GM19240 (cell line): ENCODE data around the gene COX6A2.
A peak's percentile ranks its signal among the peaks of the same experiment; 100 is the strongest.
"Not testable (repeated sequence)": the region's sequence is repeated elsewhere in the genome, so short reads cannot be mapped to it uniquely, and the experiment has no call there.

Experiments used
- DNase-seq: peaks from one replicate; pipeline ENCODE4 v3.0.0; 2011; ENCODE audit warnings: low spot score; ENCODE audit not compliant: insufficient read length

COX6A2 gene

DNA sequence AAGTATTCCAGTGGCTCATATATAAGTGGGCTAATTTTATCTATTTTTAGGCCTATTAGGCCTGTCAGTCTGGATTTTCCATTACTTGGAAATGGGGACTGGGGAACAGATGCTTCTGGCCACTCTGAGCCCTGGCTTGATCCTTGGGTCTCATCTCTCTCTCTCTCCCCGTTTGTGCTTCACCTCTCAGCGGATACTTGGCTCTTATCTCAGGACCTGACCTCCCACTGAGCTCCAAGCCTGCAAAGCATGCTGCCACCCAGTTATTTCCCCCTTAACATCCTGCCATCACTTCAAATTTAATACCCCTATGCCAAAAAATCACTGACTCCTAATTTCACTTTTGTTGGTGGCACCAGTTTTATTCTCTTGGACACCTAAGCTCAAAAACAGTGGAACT, 10.3 kb upstream of the COX6A2 start:
- DNase-seq = no peak

DNA sequence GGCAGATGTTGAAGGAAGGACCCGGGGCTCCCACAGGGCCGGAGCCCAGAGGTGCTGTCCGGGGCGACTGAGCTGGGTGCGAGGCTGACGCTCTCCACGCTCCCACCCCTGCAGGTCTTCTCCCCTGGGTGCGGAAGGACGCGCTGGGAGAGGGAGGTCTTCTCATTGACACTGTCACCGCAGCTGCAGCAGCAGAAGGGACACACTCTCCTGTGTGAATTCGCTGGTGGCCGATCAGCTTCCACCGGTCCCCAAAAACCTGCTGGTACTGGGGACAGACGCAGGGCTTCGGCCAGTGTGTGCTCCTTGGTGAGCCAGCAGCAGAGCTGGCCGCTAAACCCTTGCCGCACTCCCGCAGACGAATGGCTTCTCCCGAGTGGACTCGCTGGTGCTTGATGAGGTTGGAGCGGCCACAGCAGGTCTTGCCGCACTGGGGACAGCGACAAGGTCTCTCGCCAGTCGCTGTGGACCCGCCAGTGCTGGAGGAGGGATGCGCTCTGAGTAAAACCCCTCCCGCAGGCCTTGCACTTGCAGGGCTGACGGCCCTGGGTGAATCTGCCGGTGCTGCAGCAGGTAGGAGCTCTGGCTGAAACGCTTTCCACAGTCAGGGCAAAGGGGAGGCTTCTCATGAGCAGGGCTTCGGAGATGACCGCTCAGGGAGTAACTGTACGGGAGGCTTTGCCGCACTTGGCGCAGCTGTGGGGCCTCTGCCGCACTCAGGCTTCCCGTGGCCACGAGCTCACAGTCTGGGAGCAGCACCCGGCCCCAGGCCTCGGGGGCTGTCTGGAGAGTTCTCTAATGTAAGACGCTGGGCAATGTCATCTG, 8.3 kb upstream of the COX6A2 start:
- no peak for DNase-seq

GRCh38 chr16:31435341-31436220, 7.4 kb upstream of the COX6A2 start:
- DNase-seq = no peak

DNA sequence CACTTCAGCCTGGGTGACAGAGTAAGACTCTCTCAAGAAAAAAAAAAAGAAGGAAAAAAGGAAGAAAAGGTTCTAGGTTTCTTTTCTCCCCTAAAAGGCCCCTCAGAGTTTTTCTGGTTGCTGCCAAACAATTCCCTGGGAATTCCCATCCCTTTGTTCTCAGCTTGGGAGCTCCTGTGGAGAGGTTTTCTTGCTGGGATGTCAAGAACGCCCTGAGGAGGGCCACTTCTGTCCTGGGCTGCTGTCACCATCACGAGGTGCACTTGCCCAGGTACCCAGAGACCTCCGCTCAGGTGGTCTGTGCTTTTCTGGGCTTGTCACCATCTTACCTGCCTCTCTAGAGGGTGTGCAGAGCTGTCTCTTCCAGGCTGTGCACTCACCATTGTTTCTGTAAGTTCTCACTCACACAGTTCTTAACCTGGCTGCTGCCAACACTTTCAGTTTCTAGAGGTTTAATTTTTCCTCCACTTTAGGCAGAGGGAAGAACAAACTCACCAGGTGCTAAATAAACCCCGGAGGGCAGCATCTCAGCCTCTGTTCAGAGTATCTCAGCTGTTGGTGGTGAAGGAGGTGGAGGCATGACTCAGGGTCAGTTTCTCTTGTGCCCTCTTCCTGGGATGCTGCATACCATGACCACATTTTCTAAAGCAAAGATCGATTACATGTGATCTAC, 2.4 kb upstream of the COX6A2 start:
- DNase-seq = no peak

DNA sequence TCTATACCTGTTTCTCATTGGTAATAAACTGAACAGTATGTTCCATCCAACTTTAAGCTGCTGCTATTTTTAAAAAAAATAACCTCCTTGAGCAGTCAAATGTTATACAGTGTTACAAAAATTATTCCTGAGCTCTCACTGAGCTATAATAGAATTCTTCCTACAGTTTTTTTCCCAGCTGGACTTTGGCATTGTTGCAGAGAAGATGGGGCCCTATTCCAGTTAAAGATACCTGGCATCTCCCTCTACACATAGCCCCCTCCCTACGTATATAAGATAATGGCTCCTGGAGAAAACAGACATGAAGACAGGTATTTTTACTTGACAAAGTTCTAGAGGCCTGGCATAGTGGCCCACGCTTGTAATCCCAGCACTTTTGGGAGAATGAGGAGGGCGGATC, 1.6 kb upstream of the COX6A2 start:
- no peak for DNase-seq

DNA sequence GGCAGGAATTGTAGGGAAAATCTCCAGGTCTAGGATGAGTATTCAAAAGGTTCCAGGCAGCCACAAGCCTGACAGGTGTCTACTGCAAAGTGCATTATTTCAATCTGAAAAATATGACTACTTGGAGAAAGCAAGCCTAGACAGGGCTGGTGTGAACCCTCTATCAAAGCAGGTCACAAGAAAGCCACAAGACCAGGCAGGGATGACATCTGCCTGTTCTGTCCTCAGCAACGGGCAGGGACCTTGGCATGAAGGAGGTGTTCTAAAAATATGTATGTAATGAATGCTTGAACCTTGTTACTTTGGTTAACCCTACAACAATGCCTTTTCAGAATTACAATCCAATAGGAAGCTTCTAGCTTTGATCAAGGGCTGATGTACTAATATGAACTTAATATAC, 1.2 kb upstream of the COX6A2 start:
- DNase-seq = no peak

GRCh38 chr16:31428638-31429247, 583 bp upstream of the COX6A2 start:
- no peak for DNase-seq

DNA sequence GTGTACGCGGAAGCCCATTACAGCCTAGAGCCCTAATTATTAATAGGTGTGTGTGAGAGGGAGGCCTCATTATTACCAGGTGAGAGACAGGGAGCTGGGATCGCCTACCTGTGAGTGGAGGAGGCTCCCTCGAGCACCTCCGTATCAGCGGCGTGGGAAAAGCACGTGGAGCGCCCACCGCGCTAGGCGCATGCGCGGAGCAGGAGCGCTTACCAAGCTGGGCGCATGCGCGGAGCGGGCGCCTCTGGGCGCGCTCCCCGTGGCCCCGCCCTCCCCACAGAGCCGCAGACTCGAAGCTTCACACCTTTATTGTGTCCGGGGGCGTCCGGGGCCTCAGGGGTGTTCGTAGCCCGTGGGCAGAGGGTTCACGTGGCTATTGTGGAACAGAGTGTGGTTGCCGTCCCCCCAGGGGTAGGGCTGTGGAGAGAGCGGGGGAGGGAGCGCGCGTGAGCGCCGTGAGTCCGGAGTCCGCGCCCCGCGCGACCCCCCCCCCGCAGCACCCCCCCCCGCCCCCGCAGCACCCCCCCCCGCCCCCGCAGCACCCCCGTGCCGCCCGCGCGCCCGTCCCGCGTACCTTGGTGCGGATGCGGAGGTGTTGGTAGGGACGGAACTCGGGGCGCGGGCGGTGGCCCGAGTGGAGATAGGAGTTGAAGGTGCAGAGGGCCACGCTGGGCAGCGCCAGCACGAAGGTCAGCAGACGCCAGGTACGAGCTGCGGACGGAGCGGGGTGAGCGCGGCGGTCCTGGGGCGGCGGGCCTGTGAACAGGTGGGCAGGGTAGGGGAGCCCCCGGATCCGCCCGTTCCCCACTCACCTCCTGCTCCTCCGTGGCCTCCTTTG, 500 bp downstream of the COX6A2 start:
- no peak for DNase-seq

GRCh38 chr16:31423801-31424200, 4.4 kb downstream of the COX6A2 start:
- DNase-seq = no peak

DNA sequence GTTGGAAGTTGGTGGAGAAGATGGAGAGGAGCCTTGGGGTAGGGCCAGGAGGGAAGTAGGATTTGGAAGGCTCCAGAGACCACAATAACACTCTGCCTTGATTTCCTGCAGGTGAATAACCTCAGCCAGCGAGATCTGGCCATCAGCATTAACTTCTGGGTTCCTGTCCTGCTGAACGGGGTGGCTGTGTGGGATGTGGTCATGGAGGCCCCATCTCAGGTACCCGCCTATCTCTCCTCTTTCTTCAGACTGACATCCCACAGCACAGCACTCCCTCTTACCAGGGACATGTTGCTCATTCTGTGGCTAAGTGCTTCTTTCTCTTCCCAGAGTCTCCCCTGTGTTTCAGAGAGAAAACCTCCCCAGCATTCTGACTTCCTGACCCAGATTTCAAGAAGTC, 4.9 kb downstream of the COX6A2 start:
- DNase-seq = no peak

DNA sequence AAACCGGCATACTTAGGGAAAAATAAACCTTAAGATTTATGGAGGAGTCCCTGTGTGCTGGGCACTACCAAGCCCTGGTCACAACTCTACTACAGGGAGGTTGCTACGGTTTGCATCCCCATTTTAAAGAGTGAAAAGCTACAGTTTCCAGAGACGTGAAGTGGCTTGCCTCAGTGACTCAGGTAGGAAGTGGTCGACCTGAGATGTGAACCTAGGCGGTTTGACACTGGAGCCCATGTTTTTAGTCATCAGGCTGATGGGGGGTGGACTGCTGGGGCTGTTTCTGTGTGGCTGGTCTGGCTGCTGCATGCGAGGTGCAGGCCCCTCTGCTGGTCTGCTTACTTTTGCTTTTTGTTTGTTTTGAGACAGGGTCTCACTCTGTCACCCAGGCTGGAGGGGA, 6.6 kb downstream of the COX6A2 start:
- DNase-seq = peak; percentile 35

DNA sequence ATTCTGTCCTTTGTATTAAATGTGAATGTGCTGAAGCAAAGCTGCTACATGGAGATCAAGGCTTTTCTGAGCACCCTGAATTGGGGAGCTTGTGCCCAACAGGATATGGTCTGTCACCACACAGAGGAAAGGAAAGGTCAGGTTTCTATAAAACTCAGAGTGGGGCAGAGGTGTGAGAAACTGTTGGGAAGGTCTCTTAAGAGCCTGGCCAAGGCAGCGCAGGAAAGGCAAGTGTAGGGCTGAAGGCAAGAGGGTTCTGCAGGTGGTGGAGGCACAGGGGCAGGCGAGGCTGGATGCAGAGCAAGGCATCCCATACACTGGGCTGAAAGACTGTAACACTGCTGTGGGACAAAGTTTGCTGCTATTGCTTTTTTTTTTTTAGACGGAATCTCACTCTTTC, 8.1 kb downstream of the COX6A2 start:
- DNase-seq = no peak

DNA sequence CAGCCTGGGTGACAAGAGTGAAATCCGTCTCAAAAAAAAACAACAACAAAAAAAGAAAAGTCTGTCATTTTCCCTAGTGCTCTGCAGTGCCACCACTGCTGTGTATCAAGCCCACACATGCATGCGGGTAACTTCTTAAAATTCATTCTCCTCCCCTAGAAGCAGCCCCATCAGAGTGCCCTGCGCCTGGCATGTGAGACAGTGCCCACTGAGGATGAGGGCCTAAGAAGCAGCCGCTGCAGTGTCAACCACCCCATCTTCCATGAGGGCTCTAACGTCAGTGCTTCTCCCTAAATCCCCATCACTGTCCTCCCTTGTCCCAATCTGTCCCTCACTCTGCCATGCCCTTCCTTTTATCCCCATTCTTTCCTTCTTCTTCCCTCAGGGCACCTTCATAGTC, 10.2 kb downstream of the COX6A2 start:
- no peak for DNase-seq

DNA sequence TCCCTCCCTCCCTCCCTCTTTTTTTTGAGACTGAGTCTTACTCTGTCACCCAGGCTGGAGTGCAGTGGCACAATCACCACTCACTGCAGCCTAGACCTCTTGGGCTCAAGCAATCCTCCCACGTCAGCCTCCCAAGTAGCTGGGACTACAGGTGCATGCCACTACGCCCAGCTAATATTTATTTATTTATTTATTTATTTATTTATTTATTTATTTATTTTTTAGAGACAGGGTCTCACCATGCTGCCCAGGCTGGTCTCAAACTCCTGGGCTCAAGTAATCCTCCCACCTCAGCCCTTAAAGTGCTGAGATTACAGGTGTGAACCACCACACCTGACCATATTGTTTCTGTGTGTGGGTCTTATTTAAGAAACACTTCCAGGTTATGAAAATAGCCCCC, 11.1 kb downstream of the COX6A2 start:
- not testable (repeated sequence) for DNase-seq

GRCh38 chr16:31416371-31416770, 11.8 kb downstream of the COX6A2 start:
- DNase-seq = no peak

DNA sequence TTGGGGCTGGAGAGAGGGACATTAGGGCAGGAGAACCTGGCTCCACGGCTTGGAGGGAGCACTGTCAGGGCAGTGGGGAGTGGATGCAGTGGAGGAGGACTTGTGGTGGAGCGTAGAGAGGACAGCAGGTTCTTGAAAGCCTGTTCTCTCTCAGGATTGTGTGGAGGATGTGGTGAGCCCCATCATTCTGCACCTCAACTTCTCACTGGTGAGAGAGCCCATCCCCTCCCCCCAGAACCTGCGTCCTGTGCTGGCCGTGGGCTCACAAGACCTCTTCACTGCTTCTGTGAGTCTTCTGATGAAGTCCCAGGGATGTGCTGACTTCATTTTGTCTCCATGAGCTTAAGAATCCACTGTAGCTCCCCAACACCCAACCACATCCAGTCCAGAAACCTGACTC, 13.5 kb downstream of the COX6A2 start:
- DNase-seq = no peak

DNA sequence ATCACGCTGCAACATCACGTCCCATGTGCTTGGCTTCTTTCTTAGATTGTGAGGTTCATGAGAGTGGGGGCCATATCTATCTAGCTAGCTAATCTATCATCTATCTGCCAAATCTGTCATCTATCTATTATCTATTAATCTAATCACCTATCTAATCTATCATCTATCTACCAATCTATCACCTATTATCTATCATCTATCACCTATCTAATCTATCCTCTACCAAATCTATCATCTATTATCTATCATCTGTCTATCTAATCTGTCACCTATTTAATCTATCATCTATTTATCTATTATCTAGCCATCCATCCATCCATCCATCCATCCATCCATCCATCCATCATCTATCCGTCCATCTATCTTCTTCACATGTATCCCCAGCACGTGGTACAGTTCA, 14.2 kb downstream of the COX6A2 start:
- no peak for DNase-seq

- DNase-seq = no peak
Observed at GRCh38 chr16:31413381-31413780, 14.8 kb downstream of the COX6A2 start.

- no peak for DNase-seq
Observed at GRCh38 chr16:31412750-31413149, 15.4 kb downstream of the COX6A2 start.

- DNase-seq = no peak
Observed at GRCh38 chr16:31411024-31411844, 16.9 kb downstream of the COX6A2 start.
